Measurements from ENCODE around the gene MUC2.

MUC2 gene

GRCh38 chr11:1088927-1089737, 14.5 kb downstream of the MUC2 start:
- no peak for FAIRE-seq

GRCh38 chr11:1089738-1090599, 15.3 kb downstream of the MUC2 start:
- FAIRE-seq = no peak

- FAIRE-seq = no peak
Measured at GRCh38 chr11:1090600-1091331, 16.1 kb downstream of the MUC2 start.

- no peak for FAIRE-seq
Measured at GRCh38 chr11:1091332-1092083, 16.8 kb downstream of the MUC2 start.

- no peak for FAIRE-seq
Measured at GRCh38 chr11:1092145-1092670, 17.5 kb downstream of the MUC2 start.

GRCh38 chr11:1092919-1093318, 18.2 kb downstream of the MUC2 start:
- FAIRE-seq = no peak

- FAIRE-seq = no peak
Measured at GRCh38 chr11:1099519-1100355, 25.1 kb downstream of the MUC2 start.

GRCh38 chr11:1100417-1101245, 26.0 kb downstream of the MUC2 start:
- no peak for FAIRE-seq

- FAIRE-seq = no peak
Measured at GRCh38 chr11:1101318-1102089, 26.8 kb downstream of the MUC2 start.

GRCh38 chr11:1102221-1102971, 27.7 kb downstream of the MUC2 start:
- FAIRE-seq = no peak

GRCh38 chr11:1102996-1103395, 28.3 kb downstream of the MUC2 start:
- FAIRE-seq = no peak

GRCh38 chr11:1103401-1104360, 29.0 kb downstream of the MUC2 start:
- FAIRE-seq = no peak

GRCh38 chr11:1104411-1105182, 29.9 kb downstream of the MUC2 start:
- FAIRE-seq = no peak

- no peak for FAIRE-seq
Measured at GRCh38 chr11:1105183-1105565, 30.5 kb downstream of the MUC2 start.

- FAIRE-seq = no peak
Measured at GRCh38 chr11:1106387-1106786, 31.7 kb downstream of the MUC2 start.

- FAIRE-seq = no peak
Measured at GRCh38 chr11:1107316-1108245, 32.9 kb downstream of the MUC2 start.

All from G401.6 (cell line).